ENCODE data around the gene PRDM2. TPM values are rescaled to one million over a fixed set of nuclear protein-coding genes. Genes with fewer than 3 reads are reported as not detected.

Gene PRDM2
- total RNA-seq, 1 donor from 2014 or later: 13.9 TPM

DNA sequence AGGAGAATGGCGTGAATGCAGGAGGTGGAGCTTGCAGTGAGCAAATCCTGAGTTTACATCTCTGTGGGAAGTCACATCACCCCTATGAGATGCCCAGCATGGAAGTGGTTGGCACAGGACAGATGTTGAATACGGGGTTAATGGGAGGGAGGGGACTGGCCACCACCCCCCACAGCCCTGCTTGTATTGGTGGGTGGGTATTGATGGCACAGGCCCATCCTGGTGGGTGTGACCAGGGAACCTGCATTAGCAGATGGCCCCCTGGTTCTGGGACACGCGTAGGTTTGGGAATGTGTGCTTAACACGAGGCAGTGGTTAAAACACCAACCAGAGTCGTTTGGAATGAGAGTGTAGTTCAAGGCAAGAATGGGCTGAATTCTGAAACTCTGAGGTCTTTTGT lies 117.9 kb downstream of the PRDM2 start:
- DNase-seq (ENCODE audit: low read depth): no peak
- H3K4me3 ChIP-seq (ENCODE audit: low read depth, low read length): no peak overlapping the region
- no peaks in the 10 kb centered on the region for H3K36me3 ChIP-seq (ENCODE audit: control insufficient read depth, insufficient read depth, low read length)
- H3K27me3 ChIP-seq (ENCODE audit: control insufficient read depth, insufficient read depth, low read length): no peaks in the 10 kb centered on the region
- TF ChIP-seq, protein P1, sequence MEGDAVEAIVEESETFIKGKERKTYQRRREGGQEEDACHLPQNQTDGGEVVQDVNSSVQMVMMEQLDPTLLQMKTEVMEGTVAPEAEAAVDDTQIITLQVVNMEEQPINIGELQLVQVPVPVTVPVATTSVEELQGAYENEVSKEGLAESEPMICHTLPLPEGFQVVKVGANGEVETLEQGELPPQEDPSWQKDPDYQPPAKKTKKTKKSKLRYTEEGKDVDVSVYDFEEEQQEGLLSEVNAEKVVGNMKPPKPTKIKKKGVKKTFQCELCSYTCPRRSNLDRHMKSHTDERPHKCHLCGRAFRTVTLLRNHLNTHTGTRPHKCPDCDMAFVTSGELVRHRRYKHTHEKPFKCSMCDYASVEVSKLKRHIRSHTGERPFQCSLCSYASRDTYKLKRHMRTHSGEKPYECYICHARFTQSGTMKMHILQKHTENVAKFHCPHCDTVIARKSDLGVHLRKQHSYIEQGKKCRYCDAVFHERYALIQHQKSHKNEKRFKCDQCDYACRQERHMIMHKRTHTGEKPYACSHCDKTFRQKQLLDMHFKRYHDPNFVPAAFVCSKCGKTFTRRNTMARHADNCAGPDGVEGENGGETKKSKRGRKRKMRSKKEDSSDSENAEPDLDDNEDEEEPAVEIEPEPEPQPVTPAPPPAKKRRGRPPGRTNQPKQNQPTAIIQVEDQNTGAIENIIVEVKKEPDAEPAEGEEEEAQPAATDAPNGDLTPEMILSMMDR (IDR thresholded peaks at IDR 0.05; ENCODE audit: insufficient read depth, low read length, poor library complexity, severe bottlenecking): no peak

DNA sequence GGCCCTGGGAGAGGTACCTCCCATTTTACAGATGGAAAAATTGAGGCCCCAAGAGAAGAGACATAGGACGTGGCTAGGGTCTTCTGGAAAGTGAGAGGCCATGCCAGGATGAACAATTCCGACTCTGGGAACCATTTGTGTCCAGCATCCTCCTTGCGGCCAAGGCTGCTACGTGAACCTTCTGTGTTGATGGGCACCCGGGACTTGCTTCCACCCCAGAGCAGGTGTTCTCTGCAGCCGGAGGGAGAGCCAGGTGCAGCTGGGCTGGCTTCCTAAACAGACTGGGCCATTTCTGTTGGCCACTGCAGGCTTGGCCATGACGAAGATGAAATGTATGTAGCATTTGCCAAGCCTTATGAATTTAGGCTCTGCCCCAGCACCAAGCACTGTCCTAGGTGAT lies 118.9 kb downstream of the PRDM2 start:
- DNase-seq (ENCODE audit: low read depth): no peak
- Histone ChIP-seq H3K4me3 (ENCODE audit: low read depth, low read length) (no peak overlapping the region), H3K36me3 (ENCODE audit: control insufficient read depth, insufficient read depth, low read length) (no peaks in the 10 kb centered on the region), H3K27me3 (ENCODE audit: control insufficient read depth, insufficient read depth, low read length) (no peaks in the 10 kb centered on the region)
- TF ChIP-seq, protein P1 (IDR thresholded peaks at IDR 0.05; ENCODE audit: insufficient read depth, low read length, poor library complexity, severe bottlenecking): no peak

DNA sequence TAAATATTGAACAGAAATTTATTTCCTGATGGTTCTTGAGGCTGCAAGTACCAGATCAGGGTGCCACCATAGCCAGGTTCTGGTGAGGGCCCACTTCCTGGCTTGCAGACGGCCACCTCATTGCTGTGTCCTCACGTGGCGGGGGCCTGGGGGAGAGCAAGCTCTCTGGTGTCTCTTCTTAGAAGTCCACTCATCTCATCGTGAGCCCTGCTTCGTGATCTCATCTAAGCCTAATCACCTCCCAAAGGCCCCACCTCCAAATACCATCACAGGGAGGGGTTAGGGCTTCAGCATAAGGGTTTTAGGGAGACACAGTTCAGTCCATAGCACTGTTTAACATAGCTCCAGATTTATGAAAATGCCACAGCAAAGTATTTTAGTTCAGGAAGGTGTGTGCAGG lies 119.7 kb downstream of the PRDM2 start:
- TF ChIP-seq, protein P1 (IDR thresholded peaks at IDR 0.05; ENCODE audit: insufficient read depth, low read length, poor library complexity, severe bottlenecking): no peak
- no peaks in the 10 kb centered on the region for H3K27me3 ChIP-seq (ENCODE audit: control insufficient read depth, insufficient read depth, low read length)
- H3K36me3 ChIP-seq (ENCODE audit: control insufficient read depth, insufficient read depth, low read length): no peaks in the 10 kb centered on the region
- H3K4me3 ChIP-seq (ENCODE audit: low read depth, low read length): no peak overlapping the region
- DNase-seq (ENCODE audit: low read depth): no peak

DNA sequence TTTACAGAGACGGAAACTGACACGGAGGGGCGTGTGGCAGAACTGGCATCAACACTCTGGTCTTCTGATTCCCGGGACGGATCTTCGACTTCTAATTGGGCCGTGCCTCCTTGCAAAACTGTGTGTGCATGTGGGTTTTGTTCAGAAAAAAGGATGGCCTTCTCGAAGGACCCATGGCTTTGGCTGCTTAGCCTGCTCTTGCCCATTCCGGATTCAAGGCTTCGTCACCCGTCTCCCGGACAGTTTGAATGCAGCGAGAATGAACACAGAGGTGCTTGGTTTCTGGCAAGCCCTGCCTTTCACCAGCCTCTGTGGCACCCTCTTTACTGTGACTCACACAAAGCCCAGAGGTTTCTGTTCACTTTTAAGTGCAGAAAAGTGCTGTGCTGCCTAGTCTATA lies 120.1 kb downstream of the PRDM2 start:
- TF ChIP-seq, protein P1 (IDR thresholded peaks at IDR 0.05; ENCODE audit: insufficient read depth, low read length, poor library complexity, severe bottlenecking): no peak
- DNase-seq (ENCODE audit: low read depth): no peak
- H3K4me3 ChIP-seq (ENCODE audit: low read depth, low read length): no peak overlapping the region
- no peaks in the 10 kb centered on the region for H3K36me3 ChIP-seq (ENCODE audit: control insufficient read depth, insufficient read depth, low read length)
- no peaks in the 10 kb centered on the region for H3K27me3 ChIP-seq (ENCODE audit: control insufficient read depth, insufficient read depth, low read length)

DNA sequence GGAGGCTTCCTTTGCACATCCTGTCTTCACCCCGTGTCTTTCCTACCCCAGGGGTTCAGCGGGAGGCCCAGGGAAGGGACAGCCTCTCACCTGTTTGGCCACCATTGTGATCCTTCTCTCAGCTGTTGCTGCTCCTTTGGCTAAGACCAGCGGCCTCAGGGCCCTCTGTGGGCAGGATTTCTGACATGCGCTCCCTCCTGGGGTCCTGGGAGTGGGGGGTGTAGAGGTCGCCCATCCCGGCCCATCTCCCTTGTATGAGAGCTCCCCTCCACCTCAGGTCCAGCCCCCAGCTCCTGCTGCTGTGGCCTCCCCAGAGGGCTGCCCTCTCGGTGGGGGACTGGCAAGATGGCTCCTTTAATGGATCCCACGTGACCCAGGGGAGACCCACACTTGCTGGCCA lies 120.5 kb downstream of the PRDM2 start:
- DNase-seq (ENCODE audit: low read depth): no peak
- TF ChIP-seq, protein P1 (IDR thresholded peaks at IDR 0.05; ENCODE audit: insufficient read depth, low read length, poor library complexity, severe bottlenecking): no peak
- Histone ChIP-seq H3K27me3 (ENCODE audit: control insufficient read depth, insufficient read depth, low read length) (no peaks in the 10 kb centered on the region), H3K4me3 (ENCODE audit: low read depth, low read length) (no peak overlapping the region), H3K36me3 (ENCODE audit: control insufficient read depth, insufficient read depth, low read length) (no peaks in the 10 kb centered on the region)

DNA sequence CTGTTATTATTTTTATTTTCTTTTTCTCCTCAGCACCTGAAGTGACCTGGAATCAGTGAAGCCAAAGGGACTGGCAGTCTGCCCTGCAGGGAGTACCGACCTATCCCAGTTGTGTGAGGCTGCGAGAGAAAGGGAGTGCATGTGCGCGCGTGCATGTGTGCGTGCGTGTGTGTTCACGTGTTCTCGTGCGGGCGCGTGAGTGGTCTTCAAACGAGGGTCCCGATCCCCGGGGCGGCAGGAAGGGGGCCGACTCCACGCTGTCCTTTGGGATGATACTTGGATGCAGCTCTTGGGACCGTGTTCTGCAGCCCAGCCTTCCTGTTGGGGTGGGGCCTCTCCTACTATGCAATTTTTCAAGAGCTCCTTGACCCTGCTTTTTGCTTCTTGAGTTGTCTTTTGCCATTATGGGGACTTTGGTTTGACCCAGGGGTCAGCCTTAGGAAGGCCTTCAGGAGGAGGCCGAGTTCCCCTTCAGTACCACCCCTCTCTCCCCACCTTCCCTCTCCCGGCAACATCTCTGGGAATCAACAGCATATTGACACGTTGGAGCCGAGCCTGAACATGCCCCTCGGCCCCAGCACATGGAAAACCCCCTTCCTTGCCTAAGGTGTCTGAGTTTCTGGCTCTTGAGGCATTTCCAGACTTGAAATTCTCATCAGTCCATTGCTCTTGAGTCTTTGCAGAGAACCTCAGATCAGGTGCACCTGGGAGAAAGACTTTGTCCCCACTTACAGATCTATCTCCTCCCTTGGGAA lies 123.3 kb downstream of the PRDM2 start:
- TF ChIP-seq, protein P1 (IDR thresholded peaks at IDR 0.05; ENCODE audit: insufficient read depth, low read length, poor library complexity, severe bottlenecking): no peak
- Histone ChIP-seq H3K36me3 (ENCODE audit: control insufficient read depth, insufficient read depth, low read length) (no peaks in the 10 kb centered on the region), H3K4me3 (ENCODE audit: low read depth, low read length) (no peak overlapping the region), H3K27me3 (ENCODE audit: control insufficient read depth, insufficient read depth, low read length) (no peaks in the 10 kb centered on the region)
- DNase-seq (ENCODE audit: low read depth): no peak
